ENCODE measurements around the gene DDX6. TPM values are rescaled to one million over a fixed set of nuclear protein-coding genes. Genes with fewer than 3 reads are reported as not detected.

The DDX6 gene
- total and polyA plus RNA-seq, 4 donors, result 11.3 to 98.4 (median 43.8) TPM

- H3K9ac ChIP-seq (ENCODE audit: low read depth in 1 of 2, low read length in 2 of 2), result no peak overlapping the region
- WGBS, result 79% methylated on average over 6 of the region's 6 CpGs
- no peak for DNase-seq (ENCODE audit: low spot score)
- no peak overlapping the region for H3K4me3 ChIP-seq (ENCODE audit: low read depth in 1 of 3, low read length in 3 of 3)
- no peak overlapping the region for H3K27ac ChIP-seq (ENCODE audit: low read depth in 1 of 2, low read length in 2 of 2)
- H3K36me3 ChIP-seq (ENCODE audit: control insufficient read depth in 4 of 4, insufficient read depth in 3 of 4, low read depth in 1 of 4, low read length in 3 of 4), result peaks cover 2 to 17% (median 12%) of the 10 kb centered on the region in 4 donors
- no peak for TF ChIP-seq GABPA (IDR thresholded peaks at IDR 0.05 in 1 of 2, conservative IDR thresholded peaks at IDR 0.05 in 1 of 2)
- no peak for TF ChIP-seq EGR1 (IDR thresholded peaks at IDR 0.05; ENCODE audit: low read depth in 2 of 2)
- TF ChIP-seq ZBTB33 (IDR thresholded peaks at IDR 0.05), result no peak
- TF ChIP-seq HNF4A (conservative IDR thresholded peaks at IDR 0.05), result no peak
- TF ChIP-seq MAX (IDR thresholded peaks at IDR 0.05), result no peak
- no peak for TF ChIP-seq TAF1 (conservative IDR thresholded peaks at IDR 0.05)
- TF ChIP-seq RXRA (IDR thresholded peaks at IDR 0.05), result no peak
- no peak for TF ChIP-seq SP1 (IDR thresholded peaks at IDR 0.05)
- TF ChIP-seq ATF3 (IDR thresholded peaks at IDR 0.05), result no peak
- no peak for TF ChIP-seq JUND (IDR thresholded peaks at IDR 0.05)
- no peak for TF ChIP-seq FOXA2 (IDR thresholded peaks at IDR 0.05)
- TF ChIP-seq FOXA1 (IDR thresholded peaks at IDR 0.05), result no peak
- no peak for TF ChIP-seq RAD21 (IDR thresholded peaks at IDR 0.05)
- TF ChIP-seq YY1 (IDR thresholded peaks at IDR 0.05), result no peak
- TF ChIP-seq HNF4G (IDR thresholded peaks at IDR 0.05), result no peak
- no peak for TF ChIP-seq CTCF (IDR thresholded peaks at IDR 0.05; ENCODE audit: low read depth, low read length, missing input control)
- no peak for TF ChIP-seq REST (IDR thresholded peaks at IDR 0.05)
- no peak for TF ChIP-seq NR2F2 (IDR thresholded peaks at IDR 0.05)
- no peaks in the 10 kb centered on the region for H3K27me3 ChIP-seq (ENCODE audit: control insufficient read depth in 4 of 4, insufficient read depth in 4 of 4, low read length in 3 of 4)
- H3K4me1 ChIP-seq (ENCODE audit: control insufficient read depth in 4 of 4, insufficient read depth in 4 of 4, low read length in 3 of 4), result peaks cover 11 to 48% (median 40%) of the 10 kb centered on the region in 4 donors
- no peaks in the 10 kb centered on the region for H3K9me3 ChIP-seq (ENCODE audit: control insufficient read depth in 4 of 4, low read length in 3 of 4)
These were observed 41.5 kb downstream of the DDX6 start for GRCh38 chr11:118749429-118749828.

Measured in liver (tissue), 9 donors.